Keratinocyte (primary cell): ENCODE results near the gene ARMH1. TPM values are rescaled to one million over a fixed set of nuclear protein-coding genes. Genes with fewer than 3 reads are reported as not detected.

Experiments
- DNase-seq: peaks from one replicate; pipeline ENCODE4 v3.0.0-alpha.2; 2011; ENCODE audit warnings: low read depth, missing footprints, low spot score
- FAIRE-seq: peaks from 2 replicates; lab custom pipeline; 2011; peaks lifted over from hg19 to GRCh38; lab: Jason Lieb, UNC
- H2AFZ ChIP-seq: 2 replicates; pipeline ENCODE4 v1.6.0; 2012; ENCODE audit warnings: low read length, control low read depth, inconsistent platforms; ENCODE audit not compliant: control insufficient read depth
- H3K27ac ChIP-seq: 2 replicates; pipeline ENCODE4 v1.5.1; 2011; ENCODE audit warnings: low read length; ENCODE audit not compliant: control insufficient read depth, insufficient read depth
- H3K27me3 ChIP-seq: 3 replicates; pipeline ENCODE4 v1.6.0; 2011; ENCODE audit warnings: low read length; ENCODE audit not compliant: control insufficient read depth, insufficient read depth; ENCODE audit errors: extremely low read depth
- H3K36me3 ChIP-seq, 2 experiments: 2 replicates in 1 of 2; 3 replicates in 1 of 2; pipeline ENCODE4 v1.5.1; 2011; ENCODE audit warnings: low read length in 2 of 2, mild to moderate bottlenecking in 1 of 2; ENCODE audit not compliant: control insufficient read depth in 2 of 2, insufficient read depth in 2 of 2; ENCODE audit errors: extremely low read depth in 1 of 2
- H3K4me1 ChIP-seq: 3 replicates; pipeline ENCODE4 v1.5.1; 2011; ENCODE audit warnings: low read length; ENCODE audit not compliant: control insufficient read depth, insufficient read depth; ENCODE audit errors: extremely low read depth
- H3K4me2 ChIP-seq: 3 replicates; pipeline ENCODE4 v1.6.0; 2011; ENCODE audit warnings: low read depth, low read length; ENCODE audit not compliant: control insufficient read depth, insufficient read depth; ENCODE audit errors: extremely low read depth
- H3K4me3 ChIP-seq, 3 experiments: fragments of 200-600 bp in 1 of 3; sonication (generic) in 1 of 3; 2 replicates in 2 of 3; 3 replicates in 1 of 3; pipeline ENCODE4 v1.5.1; 2011 to 2016; ENCODE audit warnings: low read length in 3 of 3, mild to moderate bottlenecking in 3 of 3, control low read depth in 2 of 3, inconsistent platforms in 1 of 3, low read depth in 1 of 3, mixed read lengths in 1 of 3, mixed run types in 1 of 3, moderate library complexity in 1 of 3; ENCODE audit not compliant: control insufficient read depth in 2 of 3, insufficient read depth in 2 of 3; ENCODE audit errors: extremely low read depth in 1 of 3
- H3K79me2 ChIP-seq: 2 replicates; pipeline ENCODE4 v1.6.0; 2012; ENCODE audit warnings: low read length; ENCODE audit not compliant: control insufficient read depth, insufficient read depth
- H3K9ac ChIP-seq: 3 replicates; pipeline ENCODE4 v1.6.0; 2011; ENCODE audit warnings: low read length; ENCODE audit not compliant: control insufficient read depth, insufficient read depth; ENCODE audit errors: extremely low read depth
- H3K9me1 ChIP-seq: 3 replicates; pipeline ENCODE4 v1.6.0; 2011; ENCODE audit warnings: low read length; ENCODE audit not compliant: control insufficient read depth, insufficient read depth; ENCODE audit errors: extremely low read depth
- H3K9me3 ChIP-seq: 2 replicates; pipeline ENCODE4 v1.5.1; 2012; ENCODE audit warnings: low read depth, low read length; ENCODE audit not compliant: control insufficient read depth
- H4K20me1 ChIP-seq: 3 replicates; pipeline ENCODE4 v1.6.0; 2011; ENCODE audit warnings: low read length; ENCODE audit not compliant: control insufficient read depth, insufficient read depth; ENCODE audit errors: extremely low read depth
- CTCF ChIP-seq, 3 experiments: IDR thresholded peaks in 1 of 3; conservative IDR thresholded peaks in 1 of 3; optimal IDR thresholded peaks in 1 of 3; 2 replicates in 2 of 3; 3 replicates in 1 of 3; pipeline versions ENCODE3 to v1.5.1; 2011; ENCODE audit warnings: low read length in 3 of 3, mild to moderate bottlenecking in 3 of 3, moderate library complexity in 2 of 3, control low read depth in 1 of 3, inconsistent platforms in 1 of 3; ENCODE audit not compliant: insufficient read depth in 2 of 3; ENCODE audit errors: extremely low read depth in 1 of 3
- EZH2 ChIP-seq: IDR thresholded peaks from one replicate; pipeline ENCODE4 v1.6.1; 2012; ENCODE audit warnings: inconsistent platforms, mild to moderate bottlenecking, low read length, moderate library complexity
- dilution Hi-C: fragments of 300-500 bp; cut with MboI; formaldehyde crosslinking; loops from one replicate; pipeline ENCODE4 v1.7.0; 2020; ENCODE audit warnings: low sequenced_read_pairs; ENCODE audit not compliant: extremely low pct_ligation_motif_present
- polyA plus RNA-seq, 5 experiments: library from polyadenylated mRNA; depleted of rRNA in 3 of 5; stranded (reverse) in 3 of 5; stranded (forward) in 1 of 5; unstranded in 1 of 5; fragments of >200 nt; gene quantifications; 1 replicate in 1 of 5; 2 replicates in 3 of 5; 3 replicates in 1 of 5; pipeline versions ENCODE4 v1.2.1 to v1.2.3, GENCODE V29; 2011 to 2012; ENCODE audit warnings: missing spikeins in 2 of 5, low read depth in 1 of 5, low replicate concordance in 1 of 5

ARMH1 gene
- polyA plus RNA-seq, 1 donor (not counting 4 experiments of a cell fraction or from before 2014, with no cell fraction given), result 0.22 TPM

- no peak overlapping the region for H2AFZ ChIP-seq
- H3K27me3 ChIP-seq, result no peaks in the 10 kb centered on the region
- no peak for TF ChIP-seq EZH2
- no peak for TF ChIP-seq CTCF (optimal IDR thresholded peaks at IDR 0.05 in 1 of 3, IDR thresholded peaks at IDR 0.05 in 1 of 3, conservative IDR thresholded peaks at IDR 0.05 in 1 of 3; ENCODE audit: extremely low read depth in 1 of 3, insufficient read depth in 2 of 3, low read length in 3 of 3)
- dilution Hi-C loops, result no loop called here
- no peaks in the 10 kb centered on the region for H3K9me3 ChIP-seq
- DNase-seq, result peak; percentile 95
- no peaks in the 10 kb centered on the region for H3K36me3 ChIP-seq
- peak; percentile 44 for FAIRE-seq
- H4K20me1 ChIP-seq, result no peaks in the 10 kb centered on the region
- no peaks in the 10 kb centered on the region for H3K4me1 ChIP-seq
- H3K4me2 ChIP-seq, result peak overlapping the region; percentile 28
- peak overlapping the region; percentile 56 for H3K9ac ChIP-seq
- no peaks in the 10 kb centered on the region for H3K79me2 ChIP-seq
- H3K27ac ChIP-seq, result peak overlapping the region; percentile 83
- no peak overlapping the region for H3K4me3 ChIP-seq
- no peaks in the 10 kb centered on the region for H3K9me1 ChIP-seq
Measured at GRCh38 chr1:44721485-44722361, 47.2 kb downstream of the ARMH1 start.

GRCh38 chr1:44723064-44723463 lies 48.5 kb downstream of the ARMH1 start:
- Histone ChIP-seq H3K9me1 (no peaks in the 10 kb centered on the region), H4K20me1 (no peaks in the 10 kb centered on the region), H3K4me3 (no peak overlapping the region), H3K27ac (no peak overlapping the region), H3K79me2 (no peaks in the 10 kb centered on the region), H3K9me3 (no peaks in the 10 kb centered on the region), H3K4me2 (no peak overlapping the region), H2AFZ (no peak overlapping the region), H3K27me3 (no peaks in the 10 kb centered on the region), H3K9ac (no peak overlapping the region), H3K36me3 (no peaks in the 10 kb centered on the region), H3K4me1 (peaks cover 3% of the 10 kb centered on the region)
- DNase-seq (no peak), FAIRE-seq (no peak)
- dilution Hi-C loops, result no loop called here
- no peak for TF ChIP-seq CTCF (optimal IDR thresholded peaks at IDR 0.05 in 1 of 3, IDR thresholded peaks at IDR 0.05 in 1 of 3, conservative IDR thresholded peaks at IDR 0.05 in 1 of 3; ENCODE audit: extremely low read depth in 1 of 3, insufficient read depth in 2 of 3, low read length in 3 of 3)
- no peak for TF ChIP-seq EZH2
